ENCODE measurements around the gene CTSF. TPM values are rescaled to one million over a fixed set of nuclear protein-coding genes. Genes with fewer than 3 reads are reported as not detected.

Gene CTSF
- total RNA-seq, 4 donors from 2014 or later = 55.9 to 196 (median 121) TPM

DNA sequence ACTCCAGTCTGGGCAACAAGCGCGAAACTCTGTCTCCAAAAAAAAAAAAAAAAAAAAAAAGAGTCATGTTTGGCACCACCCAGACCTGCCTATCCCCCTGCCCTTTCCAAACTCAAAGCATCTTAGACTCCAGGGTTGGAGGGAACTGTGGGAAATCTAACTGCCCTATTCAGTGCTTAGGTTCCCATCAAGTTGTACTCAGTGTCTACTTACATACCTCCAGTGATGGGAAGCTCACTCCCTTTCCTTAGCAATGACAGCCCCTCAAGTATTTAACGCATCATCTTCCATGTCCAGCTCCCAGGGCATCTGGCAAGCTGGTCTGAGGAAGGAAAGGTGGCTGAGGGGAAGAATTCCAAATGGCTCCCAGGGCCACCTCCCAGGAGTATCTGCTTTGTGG, 18.7 kb downstream of the CTSF start:
- TF ChIP-seq, protein P1, sequence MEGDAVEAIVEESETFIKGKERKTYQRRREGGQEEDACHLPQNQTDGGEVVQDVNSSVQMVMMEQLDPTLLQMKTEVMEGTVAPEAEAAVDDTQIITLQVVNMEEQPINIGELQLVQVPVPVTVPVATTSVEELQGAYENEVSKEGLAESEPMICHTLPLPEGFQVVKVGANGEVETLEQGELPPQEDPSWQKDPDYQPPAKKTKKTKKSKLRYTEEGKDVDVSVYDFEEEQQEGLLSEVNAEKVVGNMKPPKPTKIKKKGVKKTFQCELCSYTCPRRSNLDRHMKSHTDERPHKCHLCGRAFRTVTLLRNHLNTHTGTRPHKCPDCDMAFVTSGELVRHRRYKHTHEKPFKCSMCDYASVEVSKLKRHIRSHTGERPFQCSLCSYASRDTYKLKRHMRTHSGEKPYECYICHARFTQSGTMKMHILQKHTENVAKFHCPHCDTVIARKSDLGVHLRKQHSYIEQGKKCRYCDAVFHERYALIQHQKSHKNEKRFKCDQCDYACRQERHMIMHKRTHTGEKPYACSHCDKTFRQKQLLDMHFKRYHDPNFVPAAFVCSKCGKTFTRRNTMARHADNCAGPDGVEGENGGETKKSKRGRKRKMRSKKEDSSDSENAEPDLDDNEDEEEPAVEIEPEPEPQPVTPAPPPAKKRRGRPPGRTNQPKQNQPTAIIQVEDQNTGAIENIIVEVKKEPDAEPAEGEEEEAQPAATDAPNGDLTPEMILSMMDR (IDR thresholded peaks at IDR 0.05; ENCODE audit: low read depth) = no peak

DNA sequence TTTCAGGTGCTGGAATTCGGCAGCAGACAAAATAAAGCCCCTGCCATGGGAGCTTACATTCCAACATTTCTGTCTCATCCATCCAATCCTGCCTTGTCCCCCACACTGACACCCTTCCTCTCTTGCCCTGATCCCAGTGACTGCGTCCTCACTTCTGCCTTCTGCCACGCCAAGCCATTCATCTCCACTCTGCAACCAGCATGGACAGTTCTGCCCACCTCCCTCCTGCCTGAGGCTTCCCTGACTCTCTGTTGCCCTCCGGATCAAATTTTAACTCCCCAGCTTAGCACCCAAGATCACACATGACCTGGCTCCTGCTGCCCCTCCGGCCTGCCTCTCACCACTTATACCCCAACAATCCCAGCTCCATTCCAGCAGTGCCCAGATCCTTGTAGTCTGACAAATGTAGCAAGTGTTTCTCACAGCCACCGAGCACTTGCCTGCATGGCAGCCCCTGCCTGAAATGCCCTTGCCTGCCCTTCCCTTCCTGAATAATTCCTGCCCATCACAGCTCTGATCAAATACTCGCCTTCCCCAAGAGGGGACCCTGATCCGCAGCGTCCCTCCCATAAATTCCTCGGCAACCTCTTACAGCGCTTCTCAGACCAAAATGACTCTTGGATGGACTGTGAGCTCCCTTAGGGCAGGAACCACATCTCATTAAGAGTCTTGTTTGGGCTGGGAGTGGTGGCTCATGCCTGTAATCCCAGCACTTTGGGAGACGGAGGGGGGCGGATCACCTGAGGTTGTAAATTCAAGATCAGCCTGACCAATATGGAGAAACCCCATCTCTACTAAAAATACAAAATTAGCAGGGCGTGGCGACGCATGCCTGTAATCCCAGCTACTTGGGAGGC, 19.4 kb downstream of the CTSF start:
- TF ChIP-seq, protein P1 (IDR thresholded peaks at IDR 0.05; ENCODE audit: low read depth) = no peak

DNA sequence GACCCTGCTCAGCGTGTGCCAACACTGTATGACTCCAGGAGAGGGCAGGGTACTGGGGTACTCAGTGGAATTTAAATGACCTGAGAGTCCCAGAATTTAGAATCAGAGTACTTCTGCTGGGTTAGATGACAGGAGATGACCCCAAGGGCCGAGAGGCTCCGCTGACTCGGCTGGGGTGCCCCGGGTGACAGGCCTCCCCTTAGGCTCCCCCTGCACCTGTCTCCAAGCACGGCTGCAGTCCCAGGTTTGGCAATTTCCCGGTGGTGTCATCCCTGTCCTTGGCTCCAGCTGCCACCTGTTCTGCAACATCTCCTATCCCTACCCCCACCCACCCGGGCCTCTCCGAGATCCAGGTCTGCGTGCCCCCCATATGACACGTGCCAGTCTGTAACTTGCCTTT, 20.4 kb downstream of the CTSF start:
- TF ChIP-seq, protein P1 (IDR thresholded peaks at IDR 0.05; ENCODE audit: low read depth) = no peak

DNA sequence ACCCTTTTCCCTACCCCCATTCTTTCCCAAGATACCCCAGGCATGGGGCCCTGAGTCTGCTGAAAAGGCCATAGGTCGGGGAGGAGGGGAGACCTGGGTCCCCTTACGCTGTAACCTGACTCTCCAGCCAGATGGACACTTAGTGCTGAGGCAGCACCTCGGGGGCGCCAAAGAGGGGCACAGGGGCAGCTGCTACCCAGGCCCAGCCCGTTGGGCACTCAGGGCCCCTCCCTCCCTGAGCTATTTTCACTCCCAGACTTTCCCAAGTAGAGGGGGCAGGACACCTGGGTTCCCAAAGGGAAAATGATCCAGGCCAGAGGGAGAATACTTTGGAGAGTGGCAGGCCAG, 20.8 kb downstream of the CTSF start:
- TF ChIP-seq, protein P1 (IDR thresholded peaks at IDR 0.05; ENCODE audit: low read depth) = no peak

DNA sequence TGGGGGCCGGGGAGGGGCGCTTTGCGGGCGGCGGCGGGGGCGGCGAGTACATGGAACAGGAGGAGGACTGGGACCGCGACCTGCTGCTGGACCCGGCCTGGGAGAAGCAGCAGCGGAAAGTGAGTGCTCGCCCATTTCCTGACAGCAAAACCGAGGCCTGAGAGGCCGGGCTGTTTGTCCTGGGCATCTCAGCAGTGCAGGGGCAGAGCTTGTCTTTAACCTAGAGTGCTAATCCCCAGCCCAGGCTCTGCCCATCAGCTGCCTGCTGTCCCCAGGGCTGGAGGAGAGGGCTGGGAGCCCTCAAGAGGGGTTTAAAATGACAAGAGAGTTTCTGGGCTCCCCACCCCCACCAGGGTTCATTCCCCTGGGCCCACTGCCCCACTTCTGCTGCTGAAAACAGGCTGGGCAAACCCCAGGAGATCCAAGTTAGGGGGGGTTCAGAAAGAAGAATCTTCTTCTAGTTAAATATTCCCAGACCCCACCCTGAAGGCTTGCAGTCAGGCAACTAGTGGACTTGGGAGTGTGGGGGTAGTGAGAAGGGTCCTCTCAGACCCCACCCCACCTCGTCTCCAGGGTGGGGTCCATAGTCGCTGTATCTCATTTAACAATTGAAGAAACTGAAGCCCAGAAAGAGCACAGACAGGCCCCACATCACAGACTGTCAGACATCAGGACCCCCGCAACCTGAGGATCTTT, 21.3 kb downstream of the CTSF start:
- TF ChIP-seq, protein P1 (IDR thresholded peaks at IDR 0.05; ENCODE audit: low read depth) = no peak

DNA sequence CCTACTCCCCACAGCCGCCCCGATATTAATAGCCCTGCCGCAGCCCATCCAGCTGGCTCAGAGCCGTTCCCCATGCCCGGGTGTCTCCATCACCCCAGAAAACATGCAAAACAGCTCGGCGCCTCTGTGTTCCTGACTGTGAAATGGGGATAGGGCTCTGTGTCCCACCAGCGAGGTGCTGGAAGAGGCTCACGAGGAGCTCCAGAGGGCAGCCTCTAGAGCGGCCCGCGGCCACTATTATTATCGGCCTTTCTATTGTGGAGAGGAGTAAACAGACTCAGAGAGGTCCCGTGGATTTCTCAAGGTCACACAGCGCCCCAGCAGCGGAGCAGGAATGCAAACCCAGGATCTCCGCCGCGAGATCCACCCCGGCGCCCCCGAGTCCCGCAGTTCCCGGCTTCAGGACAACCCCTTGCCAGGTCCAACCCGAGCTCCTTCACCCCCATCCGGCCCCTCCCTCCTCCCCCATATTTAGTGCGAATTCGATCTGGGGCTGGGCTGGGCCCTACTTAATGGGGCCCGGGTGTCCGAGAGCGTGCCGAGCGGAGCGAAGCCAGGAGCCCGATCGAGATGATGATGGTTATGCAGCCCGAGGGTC, 21.9 kb downstream of the CTSF start, which contains the start of gene ACTN3:
ACTN3 (plus strand) TSS at position 536 of the 598 bp plus-strand sequence; CDS start at position 571, 35 bp downstream.
- TF ChIP-seq, protein P1 (IDR thresholded peaks at IDR 0.05; ENCODE audit: low read depth) = no peak
